Endothelial cell of umbilical vein (primary cell): ENCODE results near the gene SLCO4C1. TPM values are rescaled to one million over a fixed set of nuclear protein-coding genes. Genes with fewer than 3 reads are reported as not detected.
A peak's percentile ranks its signal among the peaks of the same experiment; 100 is the strongest.

ENCODE experiments used
- Bru-seq: library from RNA; stranded (reverse); fragments of 400-500 nt; gene quantifications from one replicate; lab custom pipeline; 2021; lab: Mats Ljungman, UMichigan
- BruChase-seq, 2 experiments: library from RNA; stranded (reverse); fragments of 400-500 nt; gene quantifications; one replicate each; lab custom pipeline; 2021; lab: Mats Ljungman, UMichigan
- BruUV-seq: library from RNA; stranded (reverse); fragments of 400-500 nt; replicated peaks from 2 replicates; lab custom pipeline; 2021; lab: Mats Ljungman, UMichigan
- CTCF ChIA-PET: fragments of 300-600, 350-600 bp; sonication (Branson Sonifier 250); formaldehyde crosslinking; loops from one replicate; lab custom pipeline; 2021; ENCODE audit warnings: antibody characterized with exemption, inconsistent platforms; lab: Charles Lee
- POLR2A ChIA-PET: fragments of 300-600, 350-600 bp; sonication (Branson Sonifier 250); formaldehyde crosslinking; loops from one replicate; lab custom pipeline; 2021; ENCODE audit warnings: antibody characterized with exemption, inconsistent platforms; lab: Charles Lee
- DNase-seq: peaks from one replicate; pipeline ENCODE4 v3.0.0-alpha.2; 2011; ENCODE audit warnings: low read depth, low spot score
- FAIRE-seq: peaks from 2 replicates; lab custom pipeline; 2011; peaks lifted over from hg19 to GRCh38; lab: Jason Lieb, UNC
- H2AFZ ChIP-seq: 2 replicates; pipeline ENCODE4 v1.6.0; 2012; ENCODE audit warnings: low read depth, low read length, control low read depth, inconsistent platforms
- H3K27ac ChIP-seq: 2 replicates; pipeline ENCODE4 v1.5.1; 2011; ENCODE audit warnings: low read depth, mild to moderate bottlenecking, control low read depth, low read length, moderate library complexity; ENCODE audit not compliant: insufficient read depth
- H3K27me3 ChIP-seq, 2 experiments: 2 replicates each; pipeline versions ENCODE4 v1.6.0 to v1.6.1; 2011; ENCODE audit warnings: low read length in 2 of 2, mixed read lengths in 1 of 2; ENCODE audit not compliant: control insufficient read depth in 2 of 2, insufficient read depth in 2 of 2
- H3K36me3 ChIP-seq, 2 experiments: 2 replicates in 1 of 2; 3 replicates in 1 of 2; pipeline ENCODE4 v1.5.1; 2011; ENCODE audit warnings: low read length in 2 of 2, mild to moderate bottlenecking in 1 of 2, moderate library complexity in 1 of 2; ENCODE audit not compliant: control insufficient read depth in 2 of 2, insufficient read depth in 2 of 2; ENCODE audit errors: extremely low read depth in 1 of 2
- H3K4me1 ChIP-seq: 3 replicates; pipeline ENCODE4 v1.5.1; 2011; ENCODE audit warnings: mild to moderate bottlenecking, low read length; ENCODE audit not compliant: control insufficient read depth, insufficient read depth; ENCODE audit errors: extremely low read depth
- H3K4me2 ChIP-seq: 2 replicates; pipeline ENCODE4 v1.6.1; 2011; ENCODE audit warnings: low read length, control low read depth, mixed read lengths; ENCODE audit not compliant: insufficient read depth
- H3K4me3 ChIP-seq, 3 experiments: fragments of 200-600 bp in 1 of 3; sonication (generic), shearing (Covaris generic) in 1 of 3; replicated peaks in 1 of 3; 2 replicates each; pipeline ENCODE4 v1.5.1; 2011 to 2016; ENCODE audit warnings: control low read depth in 3 of 3, low read length in 3 of 3, mild to moderate bottlenecking in 2 of 3, inconsistent platforms in 1 of 3, low read depth in 1 of 3, moderate library complexity in 1 of 3; ENCODE audit not compliant: insufficient read depth in 1 of 3
- H3K79me2 ChIP-seq: 2 replicates; pipeline ENCODE4 v1.6.0; 2012; ENCODE audit warnings: low read length, inconsistent platforms; ENCODE audit not compliant: control insufficient read depth, insufficient read depth
- H3K9ac ChIP-seq: replicated peaks from 2 replicates; pipeline ENCODE3; 2011; ENCODE audit warnings: low read length, control low read depth; ENCODE audit not compliant: insufficient read depth; ENCODE audit errors: extremely low read depth
- H3K9me1 ChIP-seq: replicated peaks from 3 replicates; pipeline ENCODE4 v1.6.0; 2011; ENCODE audit warnings: mild to moderate bottlenecking, low read length; ENCODE audit not compliant: control insufficient read depth, insufficient read depth; ENCODE audit errors: extremely low read depth
- H3K9me3 ChIP-seq: replicated peaks from 2 replicates; pipeline ENCODE4 v1.5.1; 2012; ENCODE audit warnings: low read length, inconsistent platforms; ENCODE audit not compliant: control insufficient read depth, insufficient read depth
- H4K20me1 ChIP-seq: replicated peaks from 2 replicates; pipeline ENCODE3; 2011; ENCODE audit warnings: mild to moderate bottlenecking, low read length; ENCODE audit not compliant: control insufficient read depth, insufficient read depth; ENCODE audit errors: extremely low read depth
- CTCF ChIP-seq, 2 donors: IDR thresholded peaks; 1 replicate in 1 of 2; 2 replicates in 1 of 2; pipeline ENCODE4 v1.5.1; 2011; ENCODE audit warnings: low read length in 2 of 2, mild to moderate bottlenecking in 2 of 2, moderate library complexity in 2 of 2, control low read depth in 1 of 2, inconsistent platforms in 1 of 2, low read depth in 1 of 2; ENCODE audit not compliant: insufficient read depth in 1 of 2; ENCODE audit errors: extremely low read depth in 1 of 2
- POLR2AphosphoS5 ChIP-seq: IDR thresholded peaks from 2 replicates; pipeline ENCODE4 v1.6.1; 2012; ENCODE audit warnings: low read depth, mild to moderate bottlenecking, control low read depth, low read length, moderate library complexity; ENCODE audit not compliant: insufficient read depth
- dilution Hi-C: fragments of 300-500 bp; cut with MboI; formaldehyde crosslinking; loops from one replicate; pipeline ENCODE4 v1.15.0; 2019; ENCODE audit warnings: low sequenced_read_pairs; ENCODE audit not compliant: extremely low pct_ligation_motif_present
- intact Hi-C: fragments of 100-400 bp; cut with micrococcal nuclease; formaldehyde crosslinking; loops from one replicate; pipeline ENCODE4 v1.10.0; 2022
- long read RNA-seq: library from polyadenylated mRNA; stranded (forward); transcript quantifications from one replicate; pipeline ENCODE4 v2.0.0, GENCODE V29; 2021
- polyA minus RNA-seq, 3 experiments: library from RNA; depleted of rRNA, polyadenylated mRNA; stranded (reverse); fragments of >200 nt; gene quantifications; 1 replicate in 1 of 3; 2 replicates in 2 of 3; pipeline ENCODE4 v1.2.3, GENCODE V29; 2011
- polyA plus RNA-seq, 4 experiments: library from polyadenylated mRNA; depleted of rRNA in 3 of 4; stranded (reverse) in 3 of 4; unstranded in 1 of 4; fragments of >200 nt; gene quantifications; 2 replicates each; pipeline versions ENCODE4 v1.2.1 to v1.2.3, GENCODE V29; 2011 to 2012; ENCODE audit warnings: missing spikeins in 1 of 4
- total RNA-seq: library from RNA; stranded (reverse); gene quantifications from 2 replicates; pipeline ENCODE4 v1.2.3, GENCODE V29; 2021

SLCO4C1 gene
- total RNA-seq (not detected in 2 replicates), polyA plus RNA-seq (0.03 TPM in 1 of 2 replicates, not detected in the other), polyA minus RNA-seq (not detected in 2 replicates), Bru-seq, nascent RNA (percentile 7 among the genes with signal in this experiment), BruChase-seq, experiment 1, labeled RNA remaining after a 6-hour chase (percentile 7 among the genes with signal in this experiment), BruChase-seq, experiment 2, labeled RNA remaining after a 2-hour chase (percentile 6 among the genes with signal in this experiment)
- polyA plus RNA-seq (2011; cell fraction: cytosol; rRNA removed): 0.01 TPM in 1 of 2 replicates, not detected in the other
- not detected in 2 replicates for polyA plus RNA-seq (2011; cell fraction: nucleus; rRNA removed)
- not detected in 2 replicates for polyA plus RNA-seq (2012)
- not detected for polyA minus RNA-seq (2011; cell fraction: cytosol; rRNA and poly(A)+ RNA removed)
- not detected in 2 replicates for polyA minus RNA-seq (2011; cell fraction: nucleus; rRNA and poly(A)+ RNA removed)
- long read RNA-seq: 0 reads

- dilution Hi-C loops (no loop called here), intact Hi-C loops (no loop called here)
- Histone ChIP-seq H3K4me3 (peak within 1 kb of the TSS; percentile 18 to 22 (median 19)), H3K27me3 (peaks cover 0 to 2% of the 10 kb centered on the region in 2 experiments), H3K27ac (no peak within 1 kb of the TSS), H3K9me1 (no peaks in the 10 kb centered on the region), H3K79me2 (no peaks in the 10 kb centered on the region), H3K9me3 (no peaks in the 10 kb centered on the region), H2AFZ (peak within 1 kb of the TSS; percentile 92), H4K20me1 (no peaks in the 10 kb centered on the region), H3K4me1 (peaks cover 8% of the 10 kb centered on the region), H3K9ac (no peak within 1 kb of the TSS), H3K36me3 (no peaks in the 10 kb centered on the region), H3K4me2 (peak within 1 kb of the TSS; percentile 76)
- DNase-seq: peak; percentile 18
- TF ChIP-seq POLR2AphosphoS5: no peak
- peak; percentile 32 to 51 for TF ChIP-seq CTCF (IDR thresholded peaks at IDR 0.05; ENCODE audit: extremely low read depth in 1 of 2, insufficient read depth in 1 of 2, low read depth in 1 of 2, low read length in 2 of 2)
- POLR2A ChIA-PET: no interaction called here
- no peak for FAIRE-seq
- CTCF ChIA-PET: no interaction called here
- no TSS peak for BruUV-seq
These were observed at the start of gene SLCO4C1 for GRCh38 chr5:102296178-102296817. TSS of gene SLCO4C1 (minus strand) at chr5:102296284. CDS start at chr5:102296262, 22 bp downstream.
